ENCODE results near the gene REXO1. TPM values are rescaled to one million over a fixed set of nuclear protein-coding genes. Genes with fewer than 3 reads are reported as not detected.

Gene REXO1
- total RNA-seq, 2 experiments from 2014 or later, result 57.9 to 60.4 TPM

GRCh38 chr19:1814391-1814790 is 33.9 kb downstream of the REXO1 start:
- DNase-seq (no peak), ATAC-seq (ENCODE audit: low read depth) (no peak)
- Mint-ChIP-seq H3K27me3 (no peaks in the 10 kb centered on the region), H3K4me3 (no peak overlapping the region), H3K4me1 (peaks cover 13% of the 10 kb centered on the region), H3K9me3 (no peaks in the 10 kb centered on the region), H3K36me3 (no peaks in the 10 kb centered on the region), H3K27ac (peak overlapping the region; percentile 38)
- POLR2A ChIA-PET, result interaction anchor here (0.5 kb wide), 1 partner anchor 24 kb away, joined by 3 read pairs; no protein-coding TSS in a partner anchor

- Mint-ChIP-seq H3K27me3 (no peaks in the 10 kb centered on the region), H3K27ac (peak overlapping the region; percentile 94), H3K4me1 (peaks cover 13% of the 10 kb centered on the region), H3K36me3 (no peaks in the 10 kb centered on the region), H3K4me3 (peak overlapping the region; percentile 97), H3K9me3 (no peaks in the 10 kb centered on the region)
- POLR2A ChIA-PET, result no interaction called here
- ATAC-seq (ENCODE audit: low read depth), result no peak
- DNase-seq, result no peak
Measured at GRCh38 chr19:1813192-1814182, 34.8 kb downstream of the REXO1 start.

- POLR2A ChIA-PET, result interaction anchor here (0.8 to 1.6 kb wide), 2 partner anchors 86 to 219 kb away, joined by 3 read pairs; no protein-coding TSS in a partner anchor
- H3K27ac Mint-ChIP-seq, result peak overlapping the region; percentile 94
Measured at GRCh38 chr19:1812426-1813191, 35.7 kb downstream of the REXO1 start.

GRCh38 chr19:1811942-1812425 is 36.3 kb downstream of the REXO1 start, which contains the start of gene ATP8B3:
Gene ATP8B3, minus strand, starts transcription at chr19:1812276. Its CDS starts 540 bp downstream, at chr19:1811736.
- peak; percentile 80 for DNase-seq
- Mint-ChIP-seq H3K4me1 (peaks cover 13% of the 10 kb centered on the region), H3K4me3 (peak within 1 kb of the TSS; percentile 97), H3K36me3 (no peaks in the 10 kb centered on the region), H3K9me3 (no peaks in the 10 kb centered on the region), H3K27me3 (no peaks in the 10 kb centered on the region), H3K27ac (peak within 1 kb of the TSS; percentile 94)
- POLR2A ChIA-PET, result interaction anchor here (0.8 to 1.6 kb wide), 3 partner anchors 86 to 219 kb away, joined by 3 read pairs; partner anchors contain the start of gene UQCR11
- peak; percentile 20 for ATAC-seq (ENCODE audit: low read depth)

More at GRCh38 chr19:1812426-1813191, 35.7 kb downstream of the REXO1 start:
- Mint-ChIP-seq H3K9me3 (no peaks in the 10 kb centered on the region), H3K4me1 (peaks cover 13% of the 10 kb centered on the region), H3K4me3 (peak overlapping the region; percentile 97), H3K36me3 (no peaks in the 10 kb centered on the region), H3K27me3 (no peaks in the 10 kb centered on the region)
- DNase-seq (peak; percentile 91), ATAC-seq (ENCODE audit: low read depth) (peak; percentile 92)

- Mint-ChIP-seq H3K4me1 (peaks cover 13% of the 10 kb centered on the region), H3K36me3 (no peaks in the 10 kb centered on the region), H3K27ac (peak overlapping the region; percentile 85), H3K4me3 (peak overlapping the region; percentile 97), H3K9me3 (no peaks in the 10 kb centered on the region), H3K27me3 (no peaks in the 10 kb centered on the region)
- POLR2A ChIA-PET, result interaction anchor here (1.1 to 1.6 kb wide), 2 partner anchors 206 to 218 kb away, joined by 3 read pairs; partner anchors contain the start of gene UQCR11
- peak; percentile 53 for DNase-seq
- no peak for ATAC-seq (ENCODE audit: low read depth)
Measured at GRCh38 chr19:1811472-1811894, 36.8 kb downstream of the REXO1 start.

DNA sequence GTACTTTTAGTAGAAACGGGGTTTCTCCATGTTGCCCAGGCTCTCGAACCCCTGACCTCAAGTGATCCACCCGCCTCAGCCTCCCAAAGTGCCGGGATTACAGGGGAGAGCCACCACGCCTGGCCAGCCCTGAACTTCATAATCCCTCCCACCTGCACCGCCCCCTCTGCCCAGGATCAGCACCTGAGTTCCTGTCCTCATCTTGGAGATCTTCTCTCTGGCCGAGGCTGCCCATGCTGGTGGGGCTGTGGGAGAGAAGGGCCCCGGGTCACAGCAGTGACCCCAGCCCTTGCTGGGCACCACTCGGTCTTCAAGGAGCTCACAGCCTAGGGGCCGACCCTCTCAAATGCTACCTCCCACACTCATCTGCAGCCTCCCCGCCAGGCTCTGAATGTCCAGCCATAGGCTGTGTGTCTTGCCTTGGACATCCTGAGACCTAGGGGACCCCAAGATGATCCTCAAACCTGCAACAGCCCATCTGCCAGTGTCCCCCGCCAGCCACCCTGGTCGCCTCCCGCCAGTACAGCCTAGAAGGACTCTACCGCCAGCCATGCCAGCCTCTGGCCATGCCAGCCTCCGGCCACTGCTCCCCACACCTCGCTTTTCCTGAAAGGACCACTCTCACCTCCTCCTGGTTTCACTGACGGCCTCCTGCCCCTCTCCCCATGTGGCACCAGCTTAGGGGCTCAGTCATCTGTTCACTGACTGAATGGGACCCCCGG is 37.7 kb downstream of the REXO1 start:
- no peaks in the 10 kb centered on the region for H3K36me3 Mint-ChIP-seq
- peak overlapping the region; percentile 35 for H3K4me3 Mint-ChIP-seq
- ATAC-seq (ENCODE audit: low read depth), result no peak
- H3K27ac Mint-ChIP-seq, result no peak overlapping the region
- H3K4me1 Mint-ChIP-seq, result peaks cover 13% of the 10 kb centered on the region
- POLR2A ChIA-PET, result interaction anchor here (0.6 to 1.6 kb wide), 3 partner anchors 205 to 265 kb away, joined by 3 to 5 read pairs (median 3); partner anchors contain the start of gene UQCR11
- DNase-seq, result no peak
- H3K9me3 Mint-ChIP-seq, result no peaks in the 10 kb centered on the region
- H3K27me3 Mint-ChIP-seq, result no peaks in the 10 kb centered on the region

DNA sequence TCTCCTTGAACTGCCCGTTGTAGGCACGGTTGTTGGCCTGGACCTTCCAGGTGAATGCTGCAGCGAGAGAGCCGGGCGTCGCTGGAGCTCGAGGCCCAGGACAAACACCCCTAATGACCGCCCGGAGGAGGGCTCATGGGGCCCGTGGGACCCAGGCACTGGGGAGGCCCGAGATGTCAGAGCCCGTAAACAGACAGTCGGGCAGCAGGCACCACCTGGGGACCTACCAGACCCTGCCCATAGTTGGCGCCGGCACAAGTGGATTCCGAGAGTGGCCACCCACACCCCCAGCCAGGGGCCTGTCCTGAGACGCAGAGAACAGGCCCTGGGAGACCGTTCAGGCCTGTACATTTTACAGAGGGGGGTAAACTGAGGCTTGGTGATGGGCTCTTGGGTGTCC is 38.6 kb downstream of the REXO1 start:
- Mint-ChIP-seq H3K9me3 (no peaks in the 10 kb centered on the region), H3K4me1 (peaks cover 11% of the 10 kb centered on the region), H3K4me3 (no peak overlapping the region), H3K36me3 (no peaks in the 10 kb centered on the region), H3K27ac (no peak overlapping the region), H3K27me3 (no peaks in the 10 kb centered on the region)
- no peak for DNase-seq
- ATAC-seq (ENCODE audit: low read depth), result no peak
- POLR2A ChIA-PET, result no interaction called here

DNA sequence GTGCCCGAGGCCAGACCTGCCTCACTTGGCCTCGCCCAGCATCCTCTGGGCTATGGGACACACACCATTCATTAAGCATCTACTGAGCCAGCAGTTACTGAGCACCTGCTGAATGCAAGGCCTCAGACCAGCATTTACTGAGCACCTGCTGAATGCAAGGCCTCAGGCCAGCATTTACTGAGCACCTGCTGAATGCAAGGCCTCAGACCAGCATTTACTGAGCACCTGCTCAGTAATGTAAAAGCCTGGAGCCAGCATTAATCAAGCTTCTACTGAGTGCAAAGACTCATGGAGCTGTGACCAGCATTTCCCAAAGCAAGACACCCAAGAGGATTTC is 39.9 kb downstream of the REXO1 start:
- no peaks in the 10 kb centered on the region for H3K9me3 Mint-ChIP-seq
- H3K36me3 Mint-ChIP-seq, result peaks cover 2% of the 10 kb centered on the region
- H3K27ac Mint-ChIP-seq, result no peak overlapping the region
- no peaks in the 10 kb centered on the region for H3K27me3 Mint-ChIP-seq
- no peak overlapping the region for H3K4me3 Mint-ChIP-seq
- no peak for ATAC-seq (ENCODE audit: low read depth)
- POLR2A ChIA-PET, result no interaction called here
- H3K4me1 Mint-ChIP-seq, result peaks cover 10% of the 10 kb centered on the region
- DNase-seq, result no peak

DNA sequence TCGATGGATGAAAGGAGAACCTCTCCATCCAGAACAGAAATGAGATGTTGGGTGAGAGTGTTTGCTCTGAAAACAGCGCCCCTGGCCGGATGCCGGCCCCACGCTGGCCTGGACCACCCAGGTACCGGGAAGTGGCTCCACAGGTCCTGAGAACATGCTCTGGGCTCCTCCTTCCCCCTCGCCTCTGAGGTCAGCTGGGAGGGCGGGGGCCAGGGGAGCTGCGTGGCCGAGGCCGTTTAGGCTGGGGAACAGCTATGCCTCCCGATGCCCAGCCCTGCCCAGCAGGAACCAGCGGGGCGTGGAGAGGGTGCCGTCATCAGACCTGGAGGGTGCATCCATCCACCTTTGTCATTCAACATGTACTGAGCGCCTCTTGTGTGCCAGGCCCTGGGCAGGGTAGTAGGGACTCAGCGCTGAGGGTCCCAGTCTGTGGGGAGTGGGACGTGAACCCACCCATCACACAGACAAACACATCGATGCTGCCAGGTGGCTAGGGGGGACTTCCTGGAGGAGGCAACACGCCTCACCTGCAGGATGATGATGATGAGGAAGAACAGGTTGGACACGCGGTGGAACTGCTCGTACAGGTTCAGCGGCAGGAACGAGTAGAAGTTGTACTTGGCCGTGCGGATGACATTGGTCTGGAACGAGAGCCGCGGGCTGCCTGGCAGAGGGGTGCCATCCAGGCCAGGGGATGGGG is 40.4 kb downstream of the REXO1 start:
- peaks cover 6% of the 10 kb centered on the region for H3K4me1 Mint-ChIP-seq
- peaks cover 4% of the 10 kb centered on the region for H3K36me3 Mint-ChIP-seq
- H3K27ac Mint-ChIP-seq, result no peak overlapping the region
- POLR2A ChIA-PET, result no interaction called here
- H3K27me3 Mint-ChIP-seq, result no peaks in the 10 kb centered on the region
- no peak overlapping the region for H3K4me3 Mint-ChIP-seq
- DNase-seq (no peak), ATAC-seq (ENCODE audit: low read depth) (no peak)
- no peaks in the 10 kb centered on the region for H3K9me3 Mint-ChIP-seq

DNA sequence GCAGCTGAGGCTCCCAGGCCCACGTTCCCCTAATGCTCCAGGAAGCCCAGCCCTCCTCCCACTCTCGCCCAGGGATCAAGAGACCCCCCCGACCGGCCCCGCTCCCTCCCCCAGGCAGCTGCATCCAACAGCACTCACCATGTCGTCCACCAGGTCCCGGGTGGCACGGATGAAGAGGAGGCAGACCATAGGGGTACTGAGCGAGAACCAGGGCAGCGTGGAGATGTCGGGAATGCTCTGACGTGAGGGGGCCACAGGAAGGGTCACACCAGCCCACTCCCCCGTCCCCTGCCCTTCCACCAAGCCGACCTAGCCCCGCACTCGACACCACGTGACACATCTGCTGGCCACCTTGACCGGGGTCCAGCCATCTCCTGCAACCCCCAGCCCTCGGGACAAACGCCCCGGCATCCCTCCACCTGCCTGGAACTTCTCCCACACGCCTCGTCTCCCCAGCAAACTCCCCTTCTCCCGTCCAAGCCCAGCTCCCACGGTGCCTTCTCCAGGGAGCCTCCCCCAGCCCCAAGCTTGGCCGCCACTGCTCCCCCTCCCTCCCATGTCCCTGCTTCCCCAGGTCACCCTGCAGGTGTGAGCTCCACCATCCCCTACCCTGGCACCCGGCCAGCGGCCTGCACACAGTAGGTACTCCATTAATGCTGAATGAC is 41.1 kb downstream of the REXO1 start:
- peaks cover 5% of the 10 kb centered on the region for H3K36me3 Mint-ChIP-seq
- peaks cover 3% of the 10 kb centered on the region for H3K4me1 Mint-ChIP-seq
- POLR2A ChIA-PET, result no interaction called here
- no peaks in the 10 kb centered on the region for H3K9me3 Mint-ChIP-seq
- no peak for DNase-seq
- no peak overlapping the region for H3K27ac Mint-ChIP-seq
- H3K4me3 Mint-ChIP-seq, result no peak overlapping the region
- H3K27me3 Mint-ChIP-seq, result no peaks in the 10 kb centered on the region
- no peak for ATAC-seq (ENCODE audit: low read depth)

GRCh38 chr19:1806184-1807029 is 41.9 kb downstream of the REXO1 start:
- no peak overlapping the region for H3K4me3 Mint-ChIP-seq
- no peaks in the 10 kb centered on the region for H3K9me3 Mint-ChIP-seq
- no peak for ATAC-seq (ENCODE audit: low read depth)
- peaks cover 1% of the 10 kb centered on the region for H3K4me1 Mint-ChIP-seq
- no peaks in the 10 kb centered on the region for H3K27me3 Mint-ChIP-seq
- POLR2A ChIA-PET, result no interaction called here
- H3K36me3 Mint-ChIP-seq, result peaks cover 5% of the 10 kb centered on the region
- H3K27ac Mint-ChIP-seq, result no peak overlapping the region
- no peak for DNase-seq
